K562 (cell line): Measurements from ENCODE around the gene CCND3. TPM values are rescaled to one million over a fixed set of nuclear protein-coding genes. Genes with fewer than 3 reads are reported as not detected.

ENCODE experiments used
- ATF2 ChIP-seq: sonication (generic); formaldehyde crosslinking; IDR thresholded peaks from 2 replicates; pipeline ENCODE4 v1.8.1; 2022; ENCODE audit warnings: missing genetic modification reagents
- BRF2 ChIP-seq: IDR thresholded peaks from 3 replicates; pipeline ENCODE4 v1.6.1; 2011; ENCODE audit warnings: borderline replicate concordance, mild to moderate bottlenecking; ENCODE audit not compliant: insufficient read length, insufficient read depth
- CAMTA2 ChIP-seq: fragments of 250-450 bp; sonication (Bioruptor Pico); conservative IDR thresholded peaks from 2 replicates; pipeline ENCODE4 v1.5.1; 2022
- CHD2 ChIP-seq: IDR thresholded peaks from 2 replicates; pipeline ENCODE4 v1.6.1; 2011; ENCODE audit warnings: low read depth, low read length
- GABPB1 ChIP-seq: sonication (generic); formaldehyde crosslinking; IDR thresholded peaks from 2 replicates; pipeline ENCODE4 v1.8.0; 2022; ENCODE audit warnings: mild to moderate bottlenecking, missing genetic modification reagents
- GATAD2A ChIP-seq: fragments of 450-650 bp; IDR thresholded peaks from 2 replicates; pipeline ENCODE4 v1.6.1; 2017
- HDAC3 ChIP-seq: fragments of 450-650 bp; IDR thresholded peaks from 2 replicates; pipeline ENCODE4 v1.6.1; 2018; ENCODE audit warnings: borderline replicate concordance, mild to moderate bottlenecking, moderate library complexity; ENCODE audit not compliant: partially characterized antibody
- HDAC8 ChIP-seq: fragments of 450-650 bp; IDR thresholded peaks from 2 replicates; pipeline ENCODE4 v1.6.1; 2016; ENCODE audit warnings: mild to moderate bottlenecking, missing genetic modification characterization, moderate library complexity, missing compliant biosample characterization
- JUNB ChIP-seq: fragments of 450-650 bp; formaldehyde crosslinking; conservative IDR thresholded peaks from 2 replicates; pipeline ENCODE4 v1.4.0; 2020; ENCODE audit warnings: mild to moderate bottlenecking
- KHSRP ChIP-seq: fragments of 450-650 bp; IDR thresholded peaks from 2 replicates; pipeline ENCODE4 v1.6.1; 2017
- NUFIP1 ChIP-seq: fragments of 450-650 bp; IDR thresholded peaks from 2 replicates; pipeline ENCODE4 v1.6.1; 2018; ENCODE audit not compliant: partially characterized antibody
- PHF21A ChIP-seq: fragments of 450-650 bp; IDR thresholded peaks from 2 replicates; pipeline ENCODE4 v1.6.1; 2017; ENCODE audit warnings: low read depth, borderline replicate concordance
- POU5F1 ChIP-seq: fragments of 150-350 bp; IDR thresholded peaks from 2 replicates; pipeline ENCODE4 v1.6.1; 2014; ENCODE audit warnings: borderline replicate concordance, low read length, low read depth, mild to moderate bottlenecking; ENCODE audit not compliant: partially characterized antibody
- SLC30A9 ChIP-seq: fragments of 250-450 bp; sonication (Bioruptor Pico); IDR thresholded peaks from 2 replicates; pipeline ENCODE4 v1.8.0; 2022; ENCODE audit warnings: mild to moderate bottlenecking, moderate library complexity
- SMC3 ChIP-seq: conservative IDR thresholded peaks from 2 replicates; pipeline ENCODE4 v1.6.1; 2011; ENCODE audit warnings: low read depth, low read length, improper control_type of control experiment; ENCODE audit not compliant: insufficient read depth
- SP1 ChIP-seq: sonication (generic); formaldehyde crosslinking; IDR thresholded peaks from 2 replicates; pipeline ENCODE4 v1.8.1; 2022; ENCODE audit warnings: mild to moderate bottlenecking, missing genetic modification reagents
- TAF1 ChIP-seq: IDR thresholded peaks from 2 replicates; pipeline ENCODE4 v1.6.1; 2011; ENCODE audit warnings: mild to moderate bottlenecking, low read length, moderate library complexity; ENCODE audit not compliant: insufficient read depth, control insufficient read depth, severe bottlenecking; ENCODE audit errors: extremely low read depth
- TBP ChIP-seq: optimal IDR thresholded peaks from 2 replicates; pipeline ENCODE3; 2011; ENCODE audit warnings: low read depth, low read length, improper control_type of control experiment
- TCF7L2 ChIP-seq: fragments of 150-350 bp; IDR thresholded peaks from 2 replicates; pipeline ENCODE4 v1.6.1; 2016; ENCODE audit warnings: low read depth, mild to moderate bottlenecking, low read length, moderate library complexity
- TEAD1 ChIP-seq, 2 experiments: fragments of 450-650 bp in 1 of 2; sonication (generic) in 1 of 2; formaldehyde crosslinking; IDR thresholded peaks; 2 replicates each; pipeline versions ENCODE4 v1.4.0 to v1.8.0; 2020 to 2022; ENCODE audit warnings: mild to moderate bottlenecking in 2 of 2, missing genetic modification reagents in 1 of 2
- ZNF589 ChIP-seq: fragments of 200-800 bp; sonication (Bioruptor generic); IDR thresholded peaks from 2 replicates; pipeline ENCODE4 v1.6.1; 2016; ENCODE audit warnings: low read depth, missing genetic modification characterization, missing compliant biosample characterization
- ZSCAN29 ChIP-seq: fragments of 450-650 bp; IDR thresholded peaks from 2 replicates; pipeline ENCODE4 v1.6.1; 2017
- polyA plus RNA-seq, 8 experiments: library from polyadenylated mRNA; depleted of rRNA in 4 of 8; stranded (reverse) in 5 of 8; unstranded in 3 of 8; fragments of >200 nt; fragmentation: Nextera tagmentation in 2 of 8; fragmentation: Illumina TruSeq in 1 of 8; extraction: Ambion mirVana in 2 of 8; extraction: Trizol in 1 of 8; gene quantifications; 2 replicates each; pipeline versions ENCODE4 v1.2.1 to v1.2.3, GENCODE V29; 2011 to 2014; ENCODE audit warnings: inconsistent platforms in 1 of 8, missing spikeins in 1 of 8
- total RNA-seq, 7 experiments: library from RNA; depleted of rRNA in 6 of 7; stranded (reverse); fragments of >200 nt in 6 of 7; fragmentation: Illumina TruSeq in 2 of 7; extraction: Trizol in 2 of 7; gene quantifications; 2 replicates each; pipeline versions ENCODE4 v1.2.1 to v1.2.3, GENCODE V29; 2011 to 2021; ENCODE audit warnings: low replicate concordance in 1 of 7
- TF ChIP-seq, protein P1 (sequence below): fragments of 200-800 bp; sonication (Bioruptor generic); IDR thresholded peaks from 2 replicates; pipeline ENCODE4 v1.6.1; 2017; ENCODE audit warnings: missing genetic modification characterization, missing compliant biosample characterization
- TF ChIP-seq, protein P2 (sequence below): fragments of 450-650 bp; IDR thresholded peaks from 2 replicates; pipeline ENCODE4 v1.6.1; 2016; ENCODE audit warnings: antibody characterized with exemption

The CCND3 gene
- total and polyA plus RNA-seq, 9 of the 15 experiments (the other 6 are each of a cell fraction or from before 2014, with no cell fraction given): 21.5 to 204 (median 97.4) TPM

DNA sequence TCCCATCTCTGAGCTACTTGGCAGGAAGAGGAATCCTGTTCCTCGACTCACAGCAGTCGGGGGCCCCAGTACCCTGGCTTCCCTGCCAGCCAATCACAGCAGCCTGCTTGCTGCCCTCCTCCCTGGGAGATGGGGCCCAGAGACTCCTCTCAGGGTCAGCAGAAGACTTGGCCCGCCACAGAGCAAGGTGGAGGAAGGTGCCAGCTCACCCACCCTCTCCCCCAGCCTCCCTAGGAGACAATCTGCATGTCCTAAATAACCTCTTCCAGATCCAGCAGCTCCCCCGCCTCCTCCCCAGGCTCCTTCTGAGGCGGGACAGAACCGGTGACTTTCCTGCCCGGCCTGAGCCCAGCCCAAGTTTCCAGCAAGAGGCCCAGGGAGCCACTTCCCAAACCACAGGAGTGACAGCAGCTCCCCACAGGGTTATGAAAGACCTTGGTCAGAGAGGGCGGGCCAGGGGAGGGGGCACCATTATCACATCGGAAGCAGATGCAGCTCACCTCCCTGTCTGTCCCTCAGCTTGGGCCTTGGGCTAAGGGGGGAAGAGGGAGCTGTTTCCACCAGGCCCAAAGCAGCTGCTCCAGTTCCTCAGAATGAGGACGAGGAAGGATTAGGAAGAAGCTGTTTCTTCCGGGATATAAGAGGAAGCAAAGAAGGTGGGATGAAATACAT, 2.3 kb downstream of the CCND3 start (continued):
- no peak for TF ChIP-seq POU5F1
- TF ChIP-seq BRF2: no peak
- no peak for TF ChIP-seq HDAC8 (tag)
- peak; percentile 30 for TF ChIP-seq TAF1
- peak; percentile 77; the same call in 1 of the 2 replicates for TF ChIP-seq PHF21A
- TF ChIP-seq SLC30A9 (CRISPR knock-in tag): no peak
- TF ChIP-seq CHD2: no peak
- no peak for TF ChIP-seq JUNB (CRISPR knock-in tag)
- TF ChIP-seq, protein P1, sequence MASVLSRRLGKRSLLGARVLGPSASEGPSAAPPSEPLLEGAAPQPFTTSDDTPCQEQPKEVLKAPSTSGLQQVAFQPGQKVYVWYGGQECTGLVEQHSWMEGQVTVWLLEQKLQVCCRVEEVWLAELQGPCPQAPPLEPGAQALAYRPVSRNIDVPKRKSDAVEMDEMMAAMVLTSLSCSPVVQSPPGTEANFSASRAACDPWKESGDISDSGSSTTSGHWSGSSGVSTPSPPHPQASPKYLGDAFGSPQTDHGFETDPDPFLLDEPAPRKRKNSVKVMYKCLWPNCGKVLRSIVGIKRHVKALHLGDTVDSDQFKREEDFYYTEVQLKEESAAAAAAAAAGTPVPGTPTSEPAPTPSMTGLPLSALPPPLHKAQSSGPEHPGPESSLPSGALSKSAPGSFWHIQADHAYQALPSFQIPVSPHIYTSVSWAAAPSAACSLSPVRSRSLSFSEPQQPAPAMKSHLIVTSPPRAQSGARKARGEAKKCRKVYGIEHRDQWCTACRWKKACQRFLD: peak; percentile 80
- TF ChIP-seq CAMTA2 (CRISPR knock-in tag): 0 out of 2 replicates have a peak, but pooled peaks have one; percentile 31
- TF ChIP-seq GATAD2A: 0 out of 2 replicates have a peak, but pooled peaks have one; percentile 74
- TF ChIP-seq TEAD1 (CRISPR knock-in tag; IDR thresholded peaks at IDR 0.05): 0 out of 4 replicates have a peak, but pooled peaks of 1 of the 2 experiments have one; percentile 21
- peak; percentile 60 for TF ChIP-seq TBP
- peak; percentile 61; the same call in 1 of the 2 replicates for TF ChIP-seq SP1
- TF ChIP-seq, protein P2, sequence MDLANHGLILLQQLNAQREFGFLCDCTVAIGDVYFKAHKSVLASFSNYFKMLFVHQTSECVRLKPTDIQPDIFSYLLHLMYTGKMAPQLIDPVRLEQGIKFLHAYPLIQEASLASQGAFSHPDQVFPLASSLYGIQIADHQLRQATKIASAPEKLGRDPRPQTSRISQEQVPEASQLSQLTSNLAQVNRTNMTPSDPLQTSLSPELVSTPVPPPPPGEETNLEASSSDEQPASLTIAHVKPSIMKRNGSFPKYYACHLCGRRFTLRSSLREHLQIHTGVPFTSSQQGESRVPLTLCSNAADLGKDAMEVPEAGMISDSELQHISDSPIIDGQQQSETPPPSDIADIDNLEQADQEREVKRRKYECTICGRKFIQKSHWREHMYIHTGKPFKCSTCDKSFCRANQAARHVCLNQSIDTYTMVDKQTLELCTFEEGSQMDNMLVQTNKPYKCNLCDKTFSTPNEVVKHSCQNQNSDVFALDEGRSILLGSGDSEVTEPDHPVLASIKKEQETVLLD: peak; percentile 54; the same call in 1 of the 2 replicates
- no peak for TF ChIP-seq ZSCAN29
- no peak for TF ChIP-seq ATF2 (CRISPR knock-in tag)
- 0 out of 2 replicates have a peak, but pooled peaks have one; percentile 4 for TF ChIP-seq GABPB1 (CRISPR knock-in tag)
- TF ChIP-seq NUFIP1: no peak
- TF ChIP-seq TCF7L2: no peak
- peak; percentile 80 for TF ChIP-seq HDAC3
- TF ChIP-seq SMC3: no peak
- no peak for TF ChIP-seq KHSRP
- peak; percentile 52; the same call in 1 of the 2 replicates for TF ChIP-seq ZNF589 (CRISPR knock-in tag)
